MM.1S (cell line): ENCODE measurements around the gene LCP2.

Source experiments
- EZH2 ChIP-seq: fragments of 300-600 bp; sonication (generic); optimal IDR thresholded peaks from 2 replicates; pipeline ENCODE3; 2017; ENCODE audit warnings: low read depth, mild to moderate bottlenecking, antibody characterized with exemption, low read length, mixed read lengths
- TF ChIP-seq, protein P1 (sequence below): fragments of 300-600 bp; sonication (generic); IDR thresholded peaks from 2 replicates; pipeline ENCODE4 v1.5.1; 2016; ENCODE audit warnings: antibody characterized with exemption, low read length, mixed read lengths

DNA sequence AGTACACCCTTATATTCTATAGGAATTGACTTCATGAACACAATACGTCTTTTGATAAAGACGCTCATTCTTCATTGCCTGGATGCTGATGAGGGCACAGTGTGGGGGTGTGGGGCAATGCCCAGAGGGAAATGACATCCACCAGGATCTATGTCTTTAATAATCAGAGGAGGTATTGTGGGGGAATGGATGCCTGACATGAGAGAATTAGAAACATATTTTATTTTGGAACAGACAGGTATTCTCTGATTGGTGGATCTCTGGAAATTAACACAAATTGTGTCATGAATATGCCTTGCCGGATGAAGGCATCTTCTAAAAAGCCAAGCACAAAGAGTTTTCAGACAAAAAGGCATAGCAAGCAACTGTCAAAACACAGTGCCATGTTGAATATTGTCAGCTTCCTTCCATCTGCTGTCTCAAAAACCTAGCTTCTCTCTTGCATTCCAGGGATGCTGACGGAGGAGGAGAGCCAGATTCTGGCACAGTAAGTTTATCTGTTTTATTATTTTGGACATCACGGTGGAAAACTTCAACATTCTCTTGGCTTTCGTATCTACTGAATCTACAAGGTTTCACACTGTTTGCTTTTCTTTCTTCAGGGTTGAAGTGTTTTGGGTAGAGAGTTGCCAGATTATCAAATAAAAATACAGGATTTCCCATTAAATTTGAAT, 68.7 kb downstream of the LCP2 start:
- TF ChIP-seq, protein P1, sequence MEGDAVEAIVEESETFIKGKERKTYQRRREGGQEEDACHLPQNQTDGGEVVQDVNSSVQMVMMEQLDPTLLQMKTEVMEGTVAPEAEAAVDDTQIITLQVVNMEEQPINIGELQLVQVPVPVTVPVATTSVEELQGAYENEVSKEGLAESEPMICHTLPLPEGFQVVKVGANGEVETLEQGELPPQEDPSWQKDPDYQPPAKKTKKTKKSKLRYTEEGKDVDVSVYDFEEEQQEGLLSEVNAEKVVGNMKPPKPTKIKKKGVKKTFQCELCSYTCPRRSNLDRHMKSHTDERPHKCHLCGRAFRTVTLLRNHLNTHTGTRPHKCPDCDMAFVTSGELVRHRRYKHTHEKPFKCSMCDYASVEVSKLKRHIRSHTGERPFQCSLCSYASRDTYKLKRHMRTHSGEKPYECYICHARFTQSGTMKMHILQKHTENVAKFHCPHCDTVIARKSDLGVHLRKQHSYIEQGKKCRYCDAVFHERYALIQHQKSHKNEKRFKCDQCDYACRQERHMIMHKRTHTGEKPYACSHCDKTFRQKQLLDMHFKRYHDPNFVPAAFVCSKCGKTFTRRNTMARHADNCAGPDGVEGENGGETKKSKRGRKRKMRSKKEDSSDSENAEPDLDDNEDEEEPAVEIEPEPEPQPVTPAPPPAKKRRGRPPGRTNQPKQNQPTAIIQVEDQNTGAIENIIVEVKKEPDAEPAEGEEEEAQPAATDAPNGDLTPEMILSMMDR = no peak
- no peak for TF ChIP-seq EZH2
